Measurements from ENCODE around the gene LACRT. TPM values are rescaled to one million over a fixed set of nuclear protein-coding genes. Genes with fewer than 3 reads are reported as not detected.

Gene LACRT
- total RNA-seq, 1 donor from 2014 or later = not detected

- H3K4me3 Mint-ChIP-seq = no peak overlapping the region
- peaks cover 33% of the 10 kb centered on the region for H3K27me3 Mint-ChIP-seq
- H3K36me3 Mint-ChIP-seq = no peaks in the 10 kb centered on the region
- no peak for DNase-seq (ENCODE audit: extremely low spot score, unreplicated experiment)
- H3K27ac Mint-ChIP-seq = no peak overlapping the region
- H3K4me1 Mint-ChIP-seq (ENCODE audit: unreplicated experiment) = peaks cover 4% of the 10 kb centered on the region
- peak; percentile 91 for TF ChIP-seq CTCF (conservative IDR thresholded peaks at IDR 0.05)
- H3K9me3 Mint-ChIP-seq = no peaks in the 10 kb centered on the region
These were observed 38.2 kb downstream of the LACRT start for GRCh38 chr12:54596526-54596946.

- TF ChIP-seq CTCF (conservative IDR thresholded peaks at IDR 0.05) = no peak
- Mint-ChIP-seq H3K27me3 (peaks cover 39% of the 10 kb centered on the region), H3K27ac (no peak overlapping the region), H3K4me1 (ENCODE audit: unreplicated experiment) (peaks cover 13% of the 10 kb centered on the region), H3K9me3 (no peaks in the 10 kb centered on the region), H3K4me3 (no peak overlapping the region), H3K36me3 (no peaks in the 10 kb centered on the region)
- DNase-seq (ENCODE audit: extremely low spot score, unreplicated experiment) = no peak
These were observed 39.2 kb downstream of the LACRT start for GRCh38 chr12:54595471-54595870.

DNA sequence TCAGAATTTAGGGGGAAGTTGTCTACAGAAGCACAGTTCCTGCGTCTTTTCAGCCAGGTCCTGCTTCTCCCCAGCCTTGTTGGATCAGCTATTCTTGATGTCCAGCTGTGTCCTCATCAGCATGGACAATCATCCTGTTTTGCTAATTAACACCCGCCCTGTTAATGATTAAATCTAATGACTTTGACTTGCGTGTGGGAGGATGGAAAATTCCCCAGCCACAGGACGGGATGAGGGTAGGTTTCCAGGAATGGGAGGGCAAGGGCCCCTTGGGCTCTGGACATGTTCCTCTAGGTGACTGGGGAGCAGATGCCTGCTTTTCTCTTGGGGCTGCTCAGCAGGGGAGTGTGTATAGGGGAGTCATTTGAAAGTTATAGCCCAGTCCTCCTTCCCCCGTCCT is 41.0 kb downstream of the LACRT start:
- H3K4me3 Mint-ChIP-seq = no peak overlapping the region
- no peak for DNase-seq (ENCODE audit: extremely low spot score, unreplicated experiment)
- no peaks in the 10 kb centered on the region for H3K9me3 Mint-ChIP-seq
- H3K27ac Mint-ChIP-seq = no peak overlapping the region
- peaks cover 43% of the 10 kb centered on the region for H3K27me3 Mint-ChIP-seq
- peaks cover 29% of the 10 kb centered on the region for H3K4me1 Mint-ChIP-seq (ENCODE audit: unreplicated experiment)
- H3K36me3 Mint-ChIP-seq = no peaks in the 10 kb centered on the region
- TF ChIP-seq CTCF (conservative IDR thresholded peaks at IDR 0.05) = no peak

DNA sequence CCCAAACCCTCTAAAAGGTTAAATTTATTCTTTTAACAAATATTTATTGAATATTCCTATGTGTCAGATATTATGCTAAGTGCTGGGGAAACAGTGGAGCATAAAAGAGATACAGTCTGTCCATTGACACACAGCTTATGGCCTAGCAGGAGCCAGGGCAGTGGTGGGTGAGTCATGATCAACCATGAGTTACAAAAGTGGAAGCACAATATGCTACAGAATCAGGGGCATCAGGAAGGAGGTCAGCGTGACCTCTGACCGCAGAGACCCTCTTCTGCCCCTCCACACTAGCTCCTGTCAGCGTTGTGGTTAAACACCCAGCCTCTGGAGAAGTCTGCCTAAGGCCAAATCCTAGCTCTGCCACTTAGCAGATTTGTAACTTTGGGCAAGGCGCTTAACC is 41.6 kb downstream of the LACRT start:
- Mint-ChIP-seq H3K36me3 (no peaks in the 10 kb centered on the region), H3K4me3 (no peak overlapping the region), H3K27me3 (peaks cover 42% of the 10 kb centered on the region), H3K9me3 (no peaks in the 10 kb centered on the region), H3K4me1 (ENCODE audit: unreplicated experiment) (peaks cover 29% of the 10 kb centered on the region), H3K27ac (no peak overlapping the region)
- no peak for TF ChIP-seq CTCF (conservative IDR thresholded peaks at IDR 0.05)
- DNase-seq (ENCODE audit: extremely low spot score, unreplicated experiment) = no peak

GRCh38 chr12:54592316-54592715 is 42.4 kb downstream of the LACRT start:
- TF ChIP-seq CTCF (conservative IDR thresholded peaks at IDR 0.05) = no peak
- Mint-ChIP-seq H3K4me3 (no peak overlapping the region), H3K27me3 (peaks cover 50% of the 10 kb centered on the region), H3K36me3 (no peaks in the 10 kb centered on the region), H3K27ac (no peak overlapping the region), H3K9me3 (no peaks in the 10 kb centered on the region), H3K4me1 (ENCODE audit: unreplicated experiment) (peaks cover 31% of the 10 kb centered on the region)
- DNase-seq (ENCODE audit: extremely low spot score, unreplicated experiment) = no peak
